Measurements from ENCODE around the gene C5orf58.
A peak's percentile ranks its signal among the peaks of the same experiment; 100 is the strongest.

The C5orf58 gene

DNA sequence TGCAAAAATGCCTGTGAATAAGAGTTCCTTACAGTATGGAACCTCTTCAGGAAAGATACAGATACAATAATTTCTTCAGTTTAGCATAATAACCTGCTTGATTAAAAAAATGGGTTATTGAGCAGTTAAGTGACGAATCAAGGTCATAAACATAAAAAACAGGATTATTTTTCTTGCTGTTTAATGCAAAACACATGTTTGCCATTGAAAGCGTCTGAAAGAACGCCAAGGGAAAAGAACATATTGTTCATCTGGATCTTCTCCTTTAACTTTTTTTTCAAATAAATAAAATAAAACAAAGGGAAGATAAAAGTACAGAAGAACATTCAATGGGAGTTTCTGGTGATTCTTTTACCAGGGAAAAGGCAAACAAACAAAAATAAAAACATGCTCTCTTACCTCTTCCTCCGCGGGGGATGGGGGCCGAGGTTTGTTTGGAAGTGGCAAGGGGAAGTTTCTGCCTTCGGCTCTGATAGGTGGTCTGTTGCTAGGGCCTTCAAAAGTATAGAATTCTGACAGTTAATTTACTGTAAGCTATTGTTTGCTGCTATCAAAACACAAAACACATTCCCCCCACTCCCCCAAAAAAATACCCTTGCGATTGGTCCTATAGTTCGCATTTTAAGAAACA lies 20.1 kb downstream of the C5orf58 start:
- no peak for DNase-seq (ENCODE audit: low read depth)
- TF ChIP-seq, protein P1, sequence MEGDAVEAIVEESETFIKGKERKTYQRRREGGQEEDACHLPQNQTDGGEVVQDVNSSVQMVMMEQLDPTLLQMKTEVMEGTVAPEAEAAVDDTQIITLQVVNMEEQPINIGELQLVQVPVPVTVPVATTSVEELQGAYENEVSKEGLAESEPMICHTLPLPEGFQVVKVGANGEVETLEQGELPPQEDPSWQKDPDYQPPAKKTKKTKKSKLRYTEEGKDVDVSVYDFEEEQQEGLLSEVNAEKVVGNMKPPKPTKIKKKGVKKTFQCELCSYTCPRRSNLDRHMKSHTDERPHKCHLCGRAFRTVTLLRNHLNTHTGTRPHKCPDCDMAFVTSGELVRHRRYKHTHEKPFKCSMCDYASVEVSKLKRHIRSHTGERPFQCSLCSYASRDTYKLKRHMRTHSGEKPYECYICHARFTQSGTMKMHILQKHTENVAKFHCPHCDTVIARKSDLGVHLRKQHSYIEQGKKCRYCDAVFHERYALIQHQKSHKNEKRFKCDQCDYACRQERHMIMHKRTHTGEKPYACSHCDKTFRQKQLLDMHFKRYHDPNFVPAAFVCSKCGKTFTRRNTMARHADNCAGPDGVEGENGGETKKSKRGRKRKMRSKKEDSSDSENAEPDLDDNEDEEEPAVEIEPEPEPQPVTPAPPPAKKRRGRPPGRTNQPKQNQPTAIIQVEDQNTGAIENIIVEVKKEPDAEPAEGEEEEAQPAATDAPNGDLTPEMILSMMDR (IDR thresholded peaks at IDR 0.05; ENCODE audit: insufficient read depth, low read depth, low read length, missing control alignments) = no peak

DNA sequence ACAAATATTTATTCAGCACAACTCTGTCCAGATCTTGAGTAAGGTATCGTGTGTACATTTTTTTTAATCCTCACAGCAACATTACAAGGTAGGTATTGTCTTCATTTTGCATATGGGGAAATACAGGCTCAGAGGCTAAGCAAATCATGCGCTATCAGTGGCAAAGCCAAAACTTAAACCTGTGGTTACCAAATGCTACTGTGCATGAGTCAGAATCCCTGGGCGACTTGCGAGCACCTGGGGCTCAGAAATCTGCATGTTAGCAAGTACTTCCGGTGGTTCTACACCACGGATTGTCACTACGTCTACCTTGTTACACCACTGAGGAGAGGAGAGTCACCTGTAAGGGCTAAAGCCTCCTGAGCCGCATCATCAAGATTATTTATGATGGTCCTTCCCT lies 21.3 kb downstream of the C5orf58 start:
- peak; percentile 79 for DNase-seq (ENCODE audit: low read depth)
- H3K4me3 ChIP-seq (ENCODE audit: low read depth, low read length) = no peak overlapping the region
- TF ChIP-seq, protein P1 (IDR thresholded peaks at IDR 0.05; ENCODE audit: insufficient read depth, low read depth, low read length, missing control alignments) = no peak

More for the DNA sequence above, 20.1 kb downstream of the C5orf58 start:
- H3K4me3 ChIP-seq (ENCODE audit: low read depth, low read length) = no peak overlapping the region

DNA sequence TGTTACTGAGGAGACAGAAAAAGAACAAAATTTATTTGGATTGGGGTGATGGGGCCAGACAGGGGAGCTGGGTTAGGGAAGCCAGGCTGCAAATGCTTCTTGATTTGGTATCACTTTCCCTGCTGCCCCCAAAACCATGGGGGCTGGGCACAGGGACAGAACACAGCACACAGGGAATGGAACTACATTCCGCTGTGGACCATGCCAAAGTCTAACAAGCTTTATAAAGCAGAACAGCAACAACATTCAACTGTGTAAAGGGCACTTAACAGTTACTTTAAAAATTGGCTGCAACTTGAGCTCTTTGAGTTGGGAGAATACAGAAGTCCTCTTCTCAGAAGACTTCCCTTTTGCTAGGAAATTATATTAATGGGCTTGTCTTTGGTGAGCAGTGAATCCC lies 23.8 kb downstream of the C5orf58 start:
- no peak for DNase-seq (ENCODE audit: low read depth)
- H3K4me3 ChIP-seq (ENCODE audit: low read depth, low read length) = no peak overlapping the region
- TF ChIP-seq, protein P1 (IDR thresholded peaks at IDR 0.05; ENCODE audit: insufficient read depth, low read depth, low read length, missing control alignments) = no peak

DNA sequence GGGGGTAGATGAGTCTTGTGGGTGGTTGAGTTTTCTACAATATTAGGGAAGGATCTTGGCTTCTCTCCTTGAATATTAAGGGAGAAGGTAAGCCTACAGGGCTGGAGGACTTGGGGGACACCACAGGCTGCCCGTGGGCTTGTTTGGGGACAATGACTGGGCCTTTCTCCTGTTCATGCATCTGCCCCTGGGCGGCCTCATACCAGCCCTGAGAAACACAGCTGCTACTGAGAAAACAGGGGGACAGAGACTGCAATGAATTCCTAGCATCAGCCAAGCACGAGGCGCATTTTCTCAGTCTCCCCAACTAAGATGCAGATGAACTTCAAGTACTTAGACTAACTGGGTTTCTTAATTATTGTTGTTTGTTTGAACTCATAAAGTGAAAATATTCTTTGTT lies 24.6 kb downstream of the C5orf58 start:
- TF ChIP-seq, protein P1 (IDR thresholded peaks at IDR 0.05; ENCODE audit: insufficient read depth, low read depth, low read length, missing control alignments) = no peak
- no peak for DNase-seq (ENCODE audit: low read depth)
- H3K4me3 ChIP-seq (ENCODE audit: low read depth, low read length) = no peak overlapping the region

- no peak overlapping the region for H3K4me3 ChIP-seq (ENCODE audit: low read depth, low read length)
- DNase-seq (ENCODE audit: low read depth) = no peak
- TF ChIP-seq, protein P1 (IDR thresholded peaks at IDR 0.05; ENCODE audit: insufficient read depth, low read depth, low read length, missing control alignments) = no peak
Observed at GRCh38 chr5:170261528-170262043, 28.8 kb downstream of the C5orf58 start.

DNA sequence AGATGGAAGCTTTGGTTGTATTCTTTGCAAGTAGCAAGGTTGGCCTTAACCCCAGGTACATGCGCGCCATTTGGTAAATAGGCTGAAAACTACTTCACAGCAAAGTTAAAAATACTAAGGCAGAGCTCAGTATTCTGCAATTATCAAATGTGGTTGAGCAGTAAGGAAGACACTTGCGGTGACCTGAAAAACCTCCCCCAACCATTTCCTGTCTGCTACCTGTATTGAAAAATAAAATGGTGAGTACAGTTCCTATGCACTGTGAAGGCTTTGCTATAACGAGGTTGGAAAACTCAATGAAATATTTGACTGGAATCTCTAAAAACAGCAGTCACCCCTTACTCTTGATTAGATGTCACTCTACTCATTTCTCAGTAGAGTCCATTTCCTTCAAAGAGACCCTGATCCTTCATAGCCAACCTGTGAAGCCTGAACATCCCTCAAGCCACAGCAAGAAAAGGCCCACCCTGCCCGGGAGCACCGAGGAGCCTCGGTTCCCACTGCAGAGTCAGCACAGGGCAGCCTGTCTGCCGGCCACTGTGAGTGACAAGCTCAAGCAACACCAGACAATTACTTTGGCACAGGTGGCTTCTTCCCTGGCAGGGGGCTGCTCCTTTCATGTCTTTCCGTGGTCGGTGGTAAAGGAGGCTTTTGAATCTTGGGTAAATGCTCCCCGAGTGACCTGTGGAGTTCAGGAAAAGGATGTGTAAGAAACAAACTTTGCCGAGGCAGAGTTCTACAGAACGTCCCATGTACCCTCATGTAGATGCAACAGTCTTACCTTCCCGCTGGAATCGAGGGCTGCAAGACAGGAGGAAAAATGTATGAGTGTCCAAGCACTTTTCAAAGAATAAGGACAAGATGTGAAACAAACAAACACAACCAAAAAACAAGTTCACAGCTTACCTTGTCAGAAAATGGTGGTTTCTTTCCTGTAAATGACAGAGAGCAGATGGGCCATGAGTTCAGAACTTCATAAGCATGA lies 29.6 kb downstream of the C5orf58 start:
- TF ChIP-seq, protein P1 (IDR thresholded peaks at IDR 0.05; ENCODE audit: insufficient read depth, low read depth, low read length, missing control alignments) = no peak
- DNase-seq (ENCODE audit: low read depth) = no peak
- no peak overlapping the region for H3K4me3 ChIP-seq (ENCODE audit: low read depth, low read length)
